Measurements from ENCODE around the gene CLSTN1.

CLSTN1 gene

GRCh38 chr1:9844756-9845155 is 21.0 kb upstream of the CLSTN1 start:
- no peak for ATAC-seq (ENCODE audit: low read depth)
- H3K27ac Mint-ChIP-seq = no peak overlapping the region
- no peak overlapping the region for H3K4me3 Mint-ChIP-seq
- peaks cover 1% of the 10 kb centered on the region for H3K36me3 Mint-ChIP-seq
- H3K27me3 Mint-ChIP-seq = no peaks in the 10 kb centered on the region
- H3K9me3 Mint-ChIP-seq = no peaks in the 10 kb centered on the region
- H3K4me1 Mint-ChIP-seq = peaks cover under 1% of the 10 kb centered on the region
- DNase-seq (ENCODE audit: low spot score in 2 of 2) = no peak

- no peak overlapping the region for H3K27ac Mint-ChIP-seq
- ATAC-seq (ENCODE audit: low read depth) (no peak), DNase-seq (ENCODE audit: low spot score in 2 of 2) (no peak)
- no peaks in the 10 kb centered on the region for H3K27me3 Mint-ChIP-seq
- H3K4me1 Mint-ChIP-seq = no peaks in the 10 kb centered on the region
- no peaks in the 10 kb centered on the region for H3K9me3 Mint-ChIP-seq
- peaks cover 1% of the 10 kb centered on the region for H3K36me3 Mint-ChIP-seq
- H3K4me3 Mint-ChIP-seq = no peak overlapping the region
These were observed 20.3 kb upstream of the CLSTN1 start for GRCh38 chr1:9844106-9844505.

GRCh38 chr1:9843576-9843945 is 19.8 kb upstream of the CLSTN1 start:
- DNase-seq (ENCODE audit: low spot score in 2 of 2) (no peak), ATAC-seq (ENCODE audit: low read depth) (no peak)
- H3K27ac Mint-ChIP-seq = no peak overlapping the region
- no peaks in the 10 kb centered on the region for H3K4me1 Mint-ChIP-seq
- no peaks in the 10 kb centered on the region for H3K27me3 Mint-ChIP-seq
- H3K36me3 Mint-ChIP-seq = peaks cover 1% of the 10 kb centered on the region
- no peaks in the 10 kb centered on the region for H3K9me3 Mint-ChIP-seq
- H3K4me3 Mint-ChIP-seq = no peak overlapping the region

GRCh38 chr1:9842781-9843575 is 19.2 kb upstream of the CLSTN1 start:
- Mint-ChIP-seq H3K9me3 (no peaks in the 10 kb centered on the region), H3K4me3 (no peak overlapping the region), H3K36me3 (peaks cover 1% of the 10 kb centered on the region), H3K27ac (no peak overlapping the region), H3K4me1 (no peaks in the 10 kb centered on the region), H3K27me3 (no peaks in the 10 kb centered on the region)
- ATAC-seq (ENCODE audit: low read depth) (no peak), DNase-seq (ENCODE audit: low spot score in 2 of 2) (no peak)

GRCh38 chr1:9842073-9842711 is 18.4 kb upstream of the CLSTN1 start:
- Mint-ChIP-seq H3K4me3 (no peak overlapping the region), H3K36me3 (peaks cover 1% of the 10 kb centered on the region), H3K27ac (no peak overlapping the region), H3K4me1 (peaks cover 3% of the 10 kb centered on the region), H3K27me3 (no peaks in the 10 kb centered on the region), H3K9me3 (no peaks in the 10 kb centered on the region)
- DNase-seq (ENCODE audit: low spot score in 2 of 2) (no peak), ATAC-seq (ENCODE audit: low read depth) (no peak)

- Mint-ChIP-seq H3K9me3 (no peaks in the 10 kb centered on the region), H3K4me3 (no peak overlapping the region), H3K27ac (no peak overlapping the region), H3K4me1 (peaks cover 3% of the 10 kb centered on the region), H3K36me3 (peaks cover 1% of the 10 kb centered on the region), H3K27me3 (no peaks in the 10 kb centered on the region)
- DNase-seq (ENCODE audit: low spot score in 2 of 2) (no peak), ATAC-seq (ENCODE audit: low read depth) (no peak)
These were observed 17.7 kb upstream of the CLSTN1 start for GRCh38 chr1:9841460-9841859.

GRCh38 chr1:9840176-9840575 is 16.4 kb upstream of the CLSTN1 start:
- H3K9me3 Mint-ChIP-seq = no peaks in the 10 kb centered on the region
- no peak overlapping the region for H3K27ac Mint-ChIP-seq
- H3K27me3 Mint-ChIP-seq = no peaks in the 10 kb centered on the region
- H3K4me3 Mint-ChIP-seq = no peak overlapping the region
- peaks cover 3% of the 10 kb centered on the region for H3K4me1 Mint-ChIP-seq
- DNase-seq (ENCODE audit: low spot score in 2 of 2) (no peak), ATAC-seq (ENCODE audit: low read depth) (no peak)
- H3K36me3 Mint-ChIP-seq = peaks cover 1% of the 10 kb centered on the region

- Mint-ChIP-seq H3K4me1 (peaks cover 3% of the 10 kb centered on the region), H3K9me3 (no peaks in the 10 kb centered on the region), H3K27ac (no peak overlapping the region), H3K36me3 (peaks cover 1% of the 10 kb centered on the region), H3K27me3 (no peaks in the 10 kb centered on the region), H3K4me3 (no peak overlapping the region)
- no peak for ATAC-seq (ENCODE audit: low read depth)
- no peak for DNase-seq (ENCODE audit: low spot score in 2 of 2)
These were observed 15.2 kb upstream of the CLSTN1 start for GRCh38 chr1:9838946-9839345.

- H3K9me3 Mint-ChIP-seq = no peaks in the 10 kb centered on the region
- DNase-seq (ENCODE audit: low spot score in 2 of 2) = no peak
- no peak overlapping the region for H3K27ac Mint-ChIP-seq
- H3K4me3 Mint-ChIP-seq = no peak overlapping the region
- H3K36me3 Mint-ChIP-seq = peaks cover 1% of the 10 kb centered on the region
- H3K4me1 Mint-ChIP-seq = peaks cover 3% of the 10 kb centered on the region
- H3K27me3 Mint-ChIP-seq = no peaks in the 10 kb centered on the region
- no peak for ATAC-seq (ENCODE audit: low read depth)
These were observed 12.8 kb upstream of the CLSTN1 start for GRCh38 chr1:9836632-9836960.

GRCh38 chr1:9835758-9836631 is 12.2 kb upstream of the CLSTN1 start:
- DNase-seq (ENCODE audit: low spot score in 2 of 2) = no peak
- peaks cover 3% of the 10 kb centered on the region for H3K4me1 Mint-ChIP-seq
- no peaks in the 10 kb centered on the region for H3K27me3 Mint-ChIP-seq
- no peak overlapping the region for H3K4me3 Mint-ChIP-seq
- no peak for ATAC-seq (ENCODE audit: low read depth)
- H3K36me3 Mint-ChIP-seq = peaks cover 1% of the 10 kb centered on the region
- no peak overlapping the region for H3K27ac Mint-ChIP-seq
- H3K9me3 Mint-ChIP-seq = no peaks in the 10 kb centered on the region

GRCh38 chr1:9835404-9835757 is 11.6 kb upstream of the CLSTN1 start:
- Mint-ChIP-seq H3K27me3 (no peaks in the 10 kb centered on the region), H3K4me3 (no peak overlapping the region), H3K36me3 (no peaks in the 10 kb centered on the region), H3K9me3 (no peaks in the 10 kb centered on the region), H3K4me1 (peaks cover 3% of the 10 kb centered on the region), H3K27ac (no peak overlapping the region)
- ATAC-seq (ENCODE audit: low read depth) (no peak), DNase-seq (ENCODE audit: low spot score in 2 of 2) (no peak)

GRCh38 chr1:9833632-9834031 is 9.9 kb upstream of the CLSTN1 start:
- no peak overlapping the region for H3K27ac Mint-ChIP-seq
- H3K4me1 Mint-ChIP-seq = peaks cover 3% of the 10 kb centered on the region
- ATAC-seq (ENCODE audit: low read depth) = no peak
- DNase-seq (ENCODE audit: low spot score in 2 of 2) = no peak
- no peaks in the 10 kb centered on the region for H3K9me3 Mint-ChIP-seq
- no peak overlapping the region for H3K4me3 Mint-ChIP-seq
- no peaks in the 10 kb centered on the region for H3K27me3 Mint-ChIP-seq
- no peaks in the 10 kb centered on the region for H3K36me3 Mint-ChIP-seq

GRCh38 chr1:9827558-9828185 is 3.9 kb upstream of the CLSTN1 start:
- H3K36me3 Mint-ChIP-seq = no peaks in the 10 kb centered on the region
- no peaks in the 10 kb centered on the region for H3K27me3 Mint-ChIP-seq
- H3K9me3 Mint-ChIP-seq = no peaks in the 10 kb centered on the region
- H3K4me1 Mint-ChIP-seq = peaks cover 16% of the 10 kb centered on the region
- no peak for ATAC-seq (ENCODE audit: low read depth)
- DNase-seq (ENCODE audit: low spot score in 2 of 2) = no peak
- H3K27ac Mint-ChIP-seq = no peak overlapping the region
- no peak overlapping the region for H3K4me3 Mint-ChIP-seq

GRCh38 chr1:9826616-9827015 is 2.9 kb upstream of the CLSTN1 start:
- ATAC-seq (ENCODE audit: low read depth) (no peak), DNase-seq (ENCODE audit: low spot score in 2 of 2) (no peak)
- Mint-ChIP-seq H3K9me3 (no peaks in the 10 kb centered on the region), H3K4me3 (no peak overlapping the region), H3K27ac (peak overlapping the region; percentile 51), H3K4me1 (peaks cover 19% of the 10 kb centered on the region), H3K36me3 (no peaks in the 10 kb centered on the region), H3K27me3 (no peaks in the 10 kb centered on the region)
